GM12891 (cell line): Measurements from ENCODE around the gene GRIN2D.

ENCODE experiments used
- POLR2A ChIP-seq: IDR thresholded peaks from 2 replicates; pipeline ENCODE4 v1.6.1; 2011; ENCODE audit warnings: low read depth, low read length, control low read depth
- POLR2AphosphoS5 ChIP-seq: IDR thresholded peaks from 2 replicates; pipeline ENCODE4 v1.6.1; 2011; ENCODE audit warnings: low read depth, low read length, control low read depth
- POU2F2 ChIP-seq: IDR thresholded peaks from 2 replicates; pipeline ENCODE4 v1.6.1; 2011; ENCODE audit warnings: low read depth, mild to moderate bottlenecking, control low read depth, low read length, moderate library complexity
- SPI1 ChIP-seq: IDR thresholded peaks from 2 replicates; pipeline ENCODE4 v1.6.1; 2011; ENCODE audit warnings: low read depth, low read length, control low read depth
- TAF1 ChIP-seq: IDR thresholded peaks from 2 replicates; pipeline ENCODE4 v1.6.1; 2011; ENCODE audit warnings: low read depth, low read length, control low read depth

DNA sequence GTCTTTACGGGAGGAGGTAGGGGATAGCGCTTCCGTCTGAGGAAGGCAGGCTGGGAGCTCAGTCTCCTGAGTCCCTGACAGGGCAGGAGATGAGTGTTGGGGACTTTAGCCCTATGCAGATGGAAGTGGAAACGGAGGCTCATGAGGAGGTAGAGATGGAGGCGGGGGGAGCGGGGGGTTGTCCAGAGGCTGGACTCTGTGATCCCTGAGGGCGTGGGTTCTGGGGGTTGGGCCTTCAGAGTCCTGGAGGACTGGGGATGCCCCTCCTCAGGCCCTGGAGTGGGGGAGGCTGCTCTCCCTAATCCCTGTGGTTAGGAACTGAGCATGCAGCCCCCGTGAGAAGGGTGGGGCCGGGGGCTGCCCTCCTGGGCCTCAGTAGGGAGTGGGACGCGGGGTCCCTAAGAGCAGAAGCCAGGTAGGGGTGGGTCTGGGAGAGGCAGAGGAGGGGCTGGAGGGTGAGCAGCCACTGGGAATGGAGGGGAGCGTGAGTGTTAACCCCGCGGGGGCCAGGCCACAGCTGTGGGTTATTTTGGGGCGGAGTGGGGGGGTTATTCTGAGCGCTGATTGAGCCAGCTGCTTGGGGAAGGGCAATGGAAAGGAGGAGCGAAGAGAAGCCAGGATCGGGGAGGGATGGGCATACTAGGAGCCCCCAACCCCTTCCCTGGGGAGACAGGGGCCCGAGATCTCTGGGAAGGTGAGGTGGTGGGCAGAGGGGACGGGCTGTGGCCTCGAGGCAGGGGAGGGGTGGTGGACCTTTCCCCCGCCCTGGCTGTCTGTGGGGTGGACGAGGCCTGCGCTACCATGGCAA, 2.8 kb downstream of the GRIN2D start:
- no peak for TF ChIP-seq POLR2A
- no peak for TF ChIP-seq POLR2AphosphoS5
- TF ChIP-seq TAF1: no peak
- no peak for TF ChIP-seq SPI1
- no peak for TF ChIP-seq POU2F2
